Muscle of leg (tissue), 11 donors: Measurements from ENCODE around the gene HOXC13. TPM values are rescaled to one million over a fixed set of nuclear protein-coding genes. Genes with fewer than 3 reads are reported as not detected.

Experiments
- DNase-seq: peaks from one replicate; pipeline ENCODE4 v3.0.0; 2013
- H3K27ac ChIP-seq: one replicate; pipeline ENCODE4 v1.5.1; 2013; ENCODE audit warnings: mild to moderate bottlenecking, low read length, control low read depth
- H3K27me3 ChIP-seq: one replicate; pipeline ENCODE4 v1.6.1; 2013; ENCODE audit warnings: low read length; ENCODE audit not compliant: control insufficient read depth, insufficient read depth
- H3K36me3 ChIP-seq: one replicate; pipeline ENCODE4 v1.6.1; 2013; ENCODE audit warnings: low read length; ENCODE audit not compliant: control insufficient read depth, insufficient read depth
- H3K4me1 ChIP-seq: one replicate; pipeline ENCODE4 v1.6.1; 2013; ENCODE audit warnings: low read length; ENCODE audit not compliant: control insufficient read depth, insufficient read depth
- H3K4me3 ChIP-seq: one replicate; pipeline ENCODE4 v1.5.1; 2013; ENCODE audit warnings: low read length, control low read depth
- H3K9me3 ChIP-seq: replicated peaks from 2 replicates; pipeline ENCODE4 v1.6.1; 2013; ENCODE audit warnings: low read depth, low read length; ENCODE audit not compliant: control insufficient read depth
- WGBS: methylation state at CpG from one replicate; pipeline ENCODE4 v1.1.5; 2013; ENCODE audit warnings: missing lambda C conversion rate; ENCODE audit not compliant: insufficient coverage; 5-methylcytosine and 5-hydroxymethylcytosine counted together
- polyA plus RNA-seq, 8 donors: library from polyadenylated mRNA; unstranded; fragments of 120-200 nt; gene quantifications; one replicate each; pipeline versions ENCODE4 v1.2.1 to v1.2.3, GENCODE V29; 2013; ENCODE audit warnings: inconsistent platforms in 1 of 8, low replicate concordance in 1 of 8; ENCODE audit not compliant: insufficient read length in 8 of 8, insufficient read depth in 1 of 8
- total RNA-seq: library from RNA; stranded (reverse); fragments of 120-200 nt; gene quantifications from one replicate; pipeline ENCODE4 v1.2.4, GENCODE V29; 2013

Gene HOXC13
- total and polyA plus RNA-seq, 9 donors: 0.04 to 0.45 (median 0.06) TPM; not detected in 5

DNA sequence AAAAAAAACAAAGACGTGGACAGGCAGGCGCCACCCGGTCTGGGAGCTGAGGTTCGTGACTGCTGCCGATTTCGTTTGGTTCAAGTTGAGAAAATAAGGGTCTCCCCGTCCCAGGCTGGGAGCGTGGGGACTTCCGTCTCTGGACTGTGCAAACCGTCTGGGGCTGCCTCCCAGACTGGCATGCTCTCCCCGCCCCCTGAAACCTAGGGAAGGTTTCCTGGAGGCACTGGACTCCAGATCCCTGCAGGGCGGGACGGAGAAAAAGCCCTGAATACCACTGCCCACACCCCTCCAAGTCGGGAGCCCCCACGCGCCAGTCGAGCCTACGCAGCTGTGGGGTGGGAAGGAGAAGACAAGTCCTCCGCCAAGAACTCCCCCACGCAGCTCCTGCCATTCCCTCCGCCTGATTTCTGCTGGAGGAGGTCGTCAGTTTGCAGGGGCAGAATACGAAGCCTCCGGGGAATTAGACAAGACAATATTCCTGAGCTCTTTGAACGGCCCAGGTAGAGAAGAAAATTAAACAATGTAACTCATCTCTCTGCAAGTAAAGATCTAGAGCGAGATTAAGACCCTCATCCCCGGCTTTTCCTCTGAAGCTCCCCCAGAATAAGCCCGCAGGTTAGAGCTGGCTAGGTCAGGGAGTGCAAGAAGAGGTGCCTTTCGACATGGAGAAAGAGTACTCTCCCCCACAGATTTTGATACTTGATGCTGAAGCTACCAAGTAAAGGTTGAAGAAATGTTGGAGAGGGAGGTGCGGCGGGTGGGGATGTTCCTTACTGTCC, 10.4 kb upstream of the HOXC13 start:
- no peak for DNase-seq
- H3K4me3 ChIP-seq: no peak overlapping the region
- peaks cover 87% of the 10 kb centered on the region for H3K27me3 ChIP-seq
- H3K4me1 ChIP-seq: peaks cover 30% of the 10 kb centered on the region
- no peaks in the 10 kb centered on the region for H3K9me3 ChIP-seq
- under 1% methylated on average over 11 of the region's 31 CpGs for WGBS
- H3K27ac ChIP-seq: no peak overlapping the region
- no peaks in the 10 kb centered on the region for H3K36me3 ChIP-seq

DNA sequence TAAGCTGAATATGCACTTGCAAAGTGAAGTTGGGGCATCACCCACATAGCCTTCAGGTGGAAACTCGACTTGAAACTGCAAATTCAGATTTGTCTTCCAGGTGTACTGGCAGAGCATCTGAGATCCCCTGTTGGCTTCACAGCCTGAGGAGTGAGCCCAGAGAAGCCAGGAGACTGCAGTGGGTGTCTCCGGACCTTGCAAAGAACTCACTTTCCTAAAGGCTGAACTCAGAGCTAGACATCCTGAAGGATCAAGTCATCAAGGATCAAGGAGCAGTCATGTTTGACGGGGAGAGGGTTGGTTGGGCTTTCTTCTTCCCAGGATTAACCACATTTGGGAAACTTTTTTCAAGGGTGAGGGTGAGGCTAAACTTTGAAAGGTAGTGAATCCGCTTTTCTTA, 9.1 kb upstream of the HOXC13 start:
- Histone ChIP-seq H3K27me3 (peaks cover 91% of the 10 kb centered on the region), H3K4me1 (peaks cover 24% of the 10 kb centered on the region), H3K4me3 (no peak overlapping the region), H3K36me3 (no peaks in the 10 kb centered on the region), H3K27ac (no peak overlapping the region), H3K9me3 (no peaks in the 10 kb centered on the region)
- no peak for DNase-seq
- WGBS: 0% methylated on average over 1 of the region's 4 CpGs

DNA sequence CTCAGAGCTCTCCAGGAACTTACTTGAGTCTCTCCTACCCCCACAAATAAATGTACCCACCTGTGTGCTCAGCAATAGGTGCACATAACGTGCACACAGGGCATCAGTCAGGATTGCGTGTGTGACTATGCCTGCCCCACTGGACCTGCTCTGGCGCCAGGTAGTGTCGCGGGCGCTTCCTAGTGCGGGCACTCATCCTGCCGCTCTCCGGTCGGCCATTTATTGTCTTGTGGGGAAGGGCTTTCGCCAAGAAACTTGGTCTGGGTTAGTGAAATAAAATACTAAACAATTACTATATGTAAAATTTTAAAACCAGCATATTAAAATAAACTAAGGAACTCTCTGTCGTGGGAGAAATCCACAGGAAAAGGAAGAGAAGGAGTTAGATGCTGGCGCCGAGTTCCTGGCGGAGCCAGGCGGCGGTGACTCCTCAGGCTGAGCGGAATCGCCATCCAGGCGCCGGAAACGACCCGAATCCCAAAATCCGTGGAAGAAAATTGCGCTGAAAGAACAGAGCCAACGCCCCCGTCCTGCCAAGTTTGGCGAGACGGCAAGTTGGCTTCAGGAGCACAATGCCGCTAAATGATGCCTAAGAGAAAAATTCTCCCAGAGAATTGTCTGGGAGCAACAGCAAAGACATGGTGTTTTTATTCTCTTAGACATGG, 7.9 kb upstream of the HOXC13 start:
- Histone ChIP-seq H3K36me3 (no peaks in the 10 kb centered on the region), H3K27me3 (peaks cover 93% of the 10 kb centered on the region), H3K9me3 (no peaks in the 10 kb centered on the region), H3K4me1 (peaks cover 23% of the 10 kb centered on the region), H3K4me3 (no peak overlapping the region), H3K27ac (no peak overlapping the region)
- WGBS: 4% methylated on average over 15 of the region's 30 CpGs
- no peak for DNase-seq

DNA sequence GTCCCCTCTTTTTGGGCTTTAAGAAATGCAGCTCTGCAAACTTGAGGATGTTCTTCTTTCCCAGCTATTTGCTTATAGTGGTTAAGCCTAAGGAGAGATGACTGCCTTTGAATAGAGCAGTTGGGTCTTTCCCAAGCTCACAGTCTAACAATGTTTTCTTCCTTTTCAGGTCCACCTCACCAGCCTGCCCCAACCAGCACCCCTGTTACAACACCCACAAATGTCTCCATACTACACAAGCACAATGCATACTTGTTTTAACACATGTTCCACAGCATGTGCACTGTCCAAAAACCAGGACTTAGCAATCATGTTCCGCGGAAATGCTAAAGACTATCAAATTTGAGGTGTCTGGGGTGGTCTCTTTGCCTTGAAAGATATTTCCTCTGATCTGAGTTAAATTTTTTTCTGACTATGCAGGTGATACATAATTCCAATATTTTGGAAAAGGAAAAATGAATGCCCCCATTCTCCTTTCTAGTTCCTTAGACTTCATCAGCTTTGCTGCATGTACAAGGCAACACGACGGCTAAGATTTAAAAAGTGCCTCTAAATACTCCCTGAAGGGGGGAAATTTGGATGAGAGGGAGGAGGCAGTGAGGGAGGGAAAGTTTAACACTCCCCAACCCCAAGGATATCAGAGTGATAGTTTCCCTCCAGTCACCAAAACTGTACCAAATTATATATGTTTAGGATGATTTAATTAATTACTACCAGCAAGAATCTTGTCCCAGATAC, 6.6 kb upstream of the HOXC13 start:
- Histone ChIP-seq H3K9me3 (no peaks in the 10 kb centered on the region), H3K36me3 (no peaks in the 10 kb centered on the region), H3K27ac (no peak overlapping the region), H3K4me3 (no peak overlapping the region), H3K4me1 (peaks cover 20% of the 10 kb centered on the region), H3K27me3 (peaks cover 93% of the 10 kb centered on the region)
- no CpG with 5 or more reads among the region's 4 CpGs for WGBS
- no peak for DNase-seq

DNA sequence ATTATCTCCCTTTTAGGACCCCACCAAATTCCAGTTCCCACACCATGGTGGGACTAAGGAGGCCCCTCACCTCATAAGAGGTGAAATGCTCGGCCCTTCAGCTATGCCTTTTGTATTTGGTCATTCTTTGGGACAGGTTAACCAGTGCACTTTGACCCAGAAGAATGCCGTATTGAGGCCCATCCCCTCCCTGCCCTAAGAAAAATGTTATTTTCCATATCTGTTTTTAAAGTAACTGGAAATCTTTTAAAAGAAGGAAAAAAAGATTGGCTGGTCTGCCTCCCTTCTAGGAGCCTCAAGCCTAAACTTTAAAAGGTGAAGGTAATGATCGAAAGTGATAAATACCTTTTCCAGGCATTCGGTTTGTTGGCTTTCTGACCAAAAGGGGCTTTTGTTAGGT, 5.7 kb upstream of the HOXC13 start:
- WGBS: 40% methylated on average over 1 of the region's 4 CpGs
- peaks cover 93% of the 10 kb centered on the region for H3K27me3 ChIP-seq

DNA sequence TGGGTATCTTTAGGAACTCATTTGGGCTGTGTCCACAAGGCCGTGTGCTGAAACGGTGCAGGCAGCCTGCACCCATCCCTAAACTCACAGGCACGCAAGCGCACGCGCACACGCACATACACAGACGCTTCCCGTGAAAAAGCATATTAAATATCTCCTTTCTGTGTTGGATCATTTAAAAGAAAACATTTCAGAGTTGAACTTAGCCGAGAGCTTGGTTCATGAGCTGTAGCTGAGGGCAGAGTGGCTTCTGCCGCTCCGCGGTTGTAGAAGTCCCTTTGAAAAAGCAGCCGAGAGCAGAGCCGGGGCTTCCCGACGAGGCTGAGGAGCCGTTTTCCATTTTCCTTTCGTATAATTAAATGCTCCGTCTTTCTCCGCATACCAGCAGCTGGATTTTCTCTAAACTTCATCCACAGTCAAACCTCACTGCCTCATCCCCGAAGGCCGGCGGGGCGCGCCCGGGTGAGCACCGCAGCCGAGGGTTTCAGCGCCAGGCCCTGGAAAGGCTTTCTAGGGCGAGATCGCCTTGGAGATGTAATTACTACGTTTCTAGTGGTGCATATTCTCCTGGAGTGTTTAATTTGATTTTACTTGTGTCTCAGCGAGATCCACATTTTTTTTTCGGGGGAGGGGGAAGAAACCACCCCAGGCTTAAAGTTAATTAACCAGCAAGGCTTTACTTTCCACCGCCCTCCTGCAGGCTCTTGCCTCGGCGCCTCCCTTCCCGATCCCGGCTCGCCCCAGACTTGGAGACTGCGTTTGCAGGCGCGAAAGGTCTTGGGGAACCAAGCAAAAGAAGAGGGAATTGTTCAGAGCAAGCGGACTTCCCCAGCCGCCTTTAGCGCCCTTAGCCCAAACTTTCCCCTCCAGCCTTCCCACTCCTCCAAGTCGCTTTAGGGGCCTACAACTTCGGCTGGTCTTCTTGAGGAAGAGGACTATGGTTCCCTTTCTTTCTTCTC, 3.0 kb upstream of the HOXC13 start:
- Histone ChIP-seq H3K4me1 (peaks cover 21% of the 10 kb centered on the region), H3K27ac (no peak overlapping the region), H3K4me3 (no peak overlapping the region), H3K9me3 (no peaks in the 10 kb centered on the region), H3K36me3 (no peaks in the 10 kb centered on the region), H3K27me3 (peaks cover 95% of the 10 kb centered on the region)
- no peak for DNase-seq
- 21% methylated on average over 11 of the region's 49 CpGs for WGBS

More for the DNA sequence above, 5.7 kb upstream of the HOXC13 start:
- Histone ChIP-seq H3K27ac (no peak overlapping the region), H3K36me3 (no peaks in the 10 kb centered on the region), H3K9me3 (no peaks in the 10 kb centered on the region), H3K4me1 (peaks cover 16% of the 10 kb centered on the region), H3K4me3 (no peak overlapping the region)
- no peak for DNase-seq

DNA sequence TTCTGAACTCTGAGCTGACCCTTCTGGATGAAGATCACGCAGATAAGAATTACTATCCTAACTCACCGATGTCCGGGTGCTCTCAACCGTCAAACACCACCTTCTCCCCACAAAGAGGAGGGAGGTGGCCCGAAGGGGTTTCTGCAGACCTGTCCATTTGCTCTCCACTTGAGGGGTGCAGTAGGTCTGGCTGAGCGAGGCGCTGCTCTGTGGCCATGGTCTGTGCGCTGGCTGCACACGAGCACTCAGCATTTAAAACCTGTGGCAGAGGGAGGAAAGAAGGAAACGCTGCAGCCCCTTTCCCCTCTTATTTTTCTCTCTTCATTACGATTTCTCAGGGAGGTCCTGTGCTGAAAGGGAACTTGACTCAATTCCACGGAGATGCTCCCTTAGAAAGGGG, 1.5 kb upstream of the HOXC13 start:
- Histone ChIP-seq H3K4me3 (no peak overlapping the region), H3K9me3 (no peaks in the 10 kb centered on the region), H3K27ac (no peak overlapping the region), H3K36me3 (no peaks in the 10 kb centered on the region), H3K27me3 (peaks cover 97% of the 10 kb centered on the region), H3K4me1 (peaks cover 19% of the 10 kb centered on the region)
- 0% methylated on average over 1 of the region's 12 CpGs for WGBS
- no peak for DNase-seq

DNA sequence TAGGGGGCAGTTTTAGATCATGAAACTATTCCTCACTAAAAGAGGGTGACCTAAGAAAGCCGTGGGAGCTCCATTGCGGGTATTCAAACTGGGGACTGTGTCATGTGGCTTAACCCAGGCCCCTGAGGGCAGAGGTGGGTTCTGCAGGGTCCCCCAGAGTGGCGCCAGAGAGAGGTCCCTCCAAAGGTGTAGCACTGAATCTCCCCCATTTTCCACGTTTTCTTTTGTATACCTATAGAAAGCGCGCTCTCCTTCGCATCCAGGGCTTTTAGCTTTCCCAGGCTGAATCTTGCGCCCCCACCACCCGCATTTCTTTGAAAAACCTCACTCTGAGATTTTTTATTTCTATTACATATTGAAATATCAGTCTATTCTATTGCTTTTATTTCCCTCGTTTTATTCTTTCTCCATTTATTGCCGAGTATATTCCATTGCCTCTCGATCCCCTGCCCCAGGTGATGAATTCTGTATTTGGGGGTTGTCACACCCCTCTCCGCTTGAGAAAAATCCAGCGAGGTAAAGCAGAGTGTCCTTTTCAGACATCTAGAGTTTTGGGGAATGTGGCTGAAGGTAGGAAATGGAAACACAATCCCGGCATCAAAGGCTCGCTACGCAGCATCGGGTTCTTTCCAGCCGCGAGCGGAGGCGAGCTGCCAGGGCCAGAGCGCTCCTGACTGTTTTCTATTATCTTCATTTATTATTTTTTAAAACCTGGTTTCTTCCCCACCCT, 870 bp upstream of the HOXC13 start:
- H3K36me3 ChIP-seq: no peaks in the 10 kb centered on the region
- no peaks in the 10 kb centered on the region for H3K9me3 ChIP-seq
- H3K4me1 ChIP-seq: peaks cover 19% of the 10 kb centered on the region
- DNase-seq: no peak
- H3K4me3 ChIP-seq: no peak overlapping the region
- H3K27me3 ChIP-seq: peaks cover 96% of the 10 kb centered on the region
- no peak overlapping the region for H3K27ac ChIP-seq
- 3% methylated on average over 6 of the region's 23 CpGs for WGBS
